ENCODE data around the gene VSIG2. TPM values are rescaled to one million over a fixed set of nuclear protein-coding genes. Genes with fewer than 3 reads are reported as not detected.
A peak's percentile ranks its signal among the peaks of the same experiment; 100 is the strongest.

VSIG2 gene
- total and polyA plus RNA-seq, 2 experiments from 2014 or later, result not detected

- Histone ChIP-seq H3K4me3 (peak overlapping the region; percentile 74; the same call in 1 of the 2 replicates), H3K36me3 (ENCODE audit: insufficient read depth) (peaks cover 5% of the 10 kb centered on the region; the same call in 1 of the 2 replicates), H3K27ac (ENCODE audit: low read depth) (no peak overlapping the region), H3K9me2 (ENCODE audit: insufficient read depth) (no peaks in the 10 kb centered on the region), H3F3A (replicated peaks; ENCODE audit: low read depth) (peaks cover 6% of the 10 kb centered on the region; the same call in 1 of the 2 replicates), H3K4me1 (ENCODE audit: insufficient read depth) (peaks cover 57% of the 10 kb centered on the region), H2AFZ (no peak overlapping the region), H3K79me2 (replicated peaks; ENCODE audit: insufficient read depth) (no peaks in the 10 kb centered on the region), H3K27me3 (ENCODE audit: insufficient read depth) (peaks cover 73% of the 10 kb centered on the region), H4K20me1 (replicated peaks; ENCODE audit: insufficient read depth) (peaks cover 23% of the 10 kb centered on the region), H3K4me2 (peak overlapping the region; percentile 96)
- peaks cover 9% of the 10 kb centered on the region; the same call in 2 of the 3 replicates for H3K36me3 Mint-ChIP-seq (ENCODE audit: low read depth)
- H3K4me1 Mint-ChIP-seq, result peaks cover 53% of the 10 kb centered on the region
- ATAC-seq (no peak), DNase-seq (ENCODE audit: low spot score) (no peak)
- TF ChIP-seq REST (IDR thresholded peaks at IDR 0.05; ENCODE audit: unreplicated experiment) (no peak), EZH2 (IDR thresholded peaks at IDR 0.05; ENCODE audit: low read depth, unreplicated experiment) (no peak), EZH2phosphoT487 (IDR thresholded peaks at IDR 0.05; ENCODE audit: unreplicated experiment) (no peak), ZNF462 (CRISPR knock-in tag; IDR thresholded peaks at IDR 0.05) (no peak), CREB1 (CRISPR knock-in tag; IDR thresholded peaks at IDR 0.05; ENCODE audit: low read depth) (no peak), ZNF114 (CRISPR knock-in tag; IDR thresholded peaks at IDR 0.05) (no peak), NANOG (IDR thresholded peaks at IDR 0.05; ENCODE audit: borderline replicate concordance) (no peak), CTCF (conservative IDR thresholded peaks at IDR 0.05; ENCODE audit: low read depth in 2 of 2) (no peak), STAT1 (IDR thresholded peaks at IDR 0.05; ENCODE audit: unreplicated experiment) (no peak), POLR2AphosphoS5 (IDR thresholded peaks at IDR 0.05; ENCODE audit: low read depth) (no peak), JUNB (IDR thresholded peaks at IDR 0.05; ENCODE audit: unreplicated experiment) (no peak), ETS1 (IDR thresholded peaks at IDR 0.05) (no peak), ZNF331 (CRISPR knock-in tag; IDR thresholded peaks at IDR 0.05; ENCODE audit: low read depth) (no peak)
- H3K9me3 Mint-ChIP-seq, result no peaks in the 10 kb centered on the region; the same call in 1 of the 3 replicates
- peaks cover 72% of the 10 kb centered on the region for H3K27me3 Mint-ChIP-seq (ENCODE audit: insufficient read depth, low read depth, poor library complexity)
- H3K4me3 Mint-ChIP-seq, result peak overlapping the region; percentile 65; the same call in 1 of the 3 replicates
- no peak overlapping the region for H3K27ac Mint-ChIP-seq
Observed at GRCh38 chr11:124760806-124761205, 8.8 kb upstream of the VSIG2 start.

All from GM23338 (cell line).